SK-N-SH (cell line): ENCODE data around the gene OR2AG2. TPM values are rescaled to one million over a fixed set of nuclear protein-coding genes. Genes with fewer than 3 reads are reported as not detected.

Source experiments
- CTCF ChIA-PET: fragments of 300-600, 350-600 bp; formaldehyde crosslinking; extraction: SDS; loops from one replicate; lab custom pipeline; 2021; lab: Yijun Ruan, JAX
- POLR2A ChIA-PET: fragments of 350-600 bp; sonication (Branson Sonifier 250); formaldehyde crosslinking; extraction: SDS; loops from one replicate; lab custom pipeline; 2020; ENCODE audit warnings: antibody characterized with exemption, inconsistent platforms; lab: Yijun Ruan, JAX
- DNase-seq: peaks from one replicate; pipeline ENCODE4 v3.0.0; 2012
- H2AFZ ChIP-seq: fragments of 200-600 bp; sonication (generic); 2 replicates; pipeline ENCODE4 v1.8.1; 2016; ENCODE audit warnings: antibody characterized with exemption, mild to moderate bottlenecking, low read depth
- H3F3A ChIP-seq: fragments of 200-600 bp; sonication (generic); replicated peaks from 2 replicates; pipeline ENCODE3; 2016; ENCODE audit warnings: antibody characterized with exemption, mild to moderate bottlenecking; ENCODE audit not compliant: insufficient read depth
- H3K27ac ChIP-seq, 2 experiments: fragments of 200-500 bp in 1 of 2; fragments of 200-600 bp in 1 of 2; sonication (Bioruptor generic) in 1 of 2; sonication (generic), shearing (Covaris generic) in 1 of 2; 2 replicates each; pipeline versions ENCODE4 v1.5.1 to v1.6.1; 2014 to 2016; ENCODE audit warnings: low read depth in 2 of 2, inconsistent platforms in 1 of 2, low read length in 1 of 2, mild to moderate bottlenecking in 1 of 2, mixed read lengths in 1 of 2
- H3K27me3 ChIP-seq: fragments of 200-600 bp; sonication (generic), shearing (Covaris generic); 2 replicates; pipeline ENCODE4 v1.6.1; 2016; ENCODE audit warnings: mixed run types; ENCODE audit not compliant: insufficient read depth
- H3K36me3 ChIP-seq, 2 experiments: fragments of 200-500 bp in 1 of 2; fragments of 200-600 bp in 1 of 2; sonication (Bioruptor generic) in 1 of 2; sonication (generic) in 1 of 2; replicated peaks in 1 of 2; 2 replicates each; pipeline versions ENCODE3 to v1.5.1; 2014 to 2016; ENCODE audit warnings: low read length in 1 of 2, mild to moderate bottlenecking in 1 of 2; ENCODE audit not compliant: insufficient read depth in 2 of 2, control insufficient read depth in 1 of 2
- H3K4me1 ChIP-seq, 2 experiments: fragments of 200-500 bp in 1 of 2; fragments of 200-600 bp in 1 of 2; sonication (Bioruptor generic) in 1 of 2; sonication (generic), shearing (Covaris generic) in 1 of 2; 2 replicates each; pipeline versions ENCODE4 v1.5.1 to v1.6.1; 2014 to 2016; ENCODE audit warnings: low read depth in 1 of 2, low read length in 1 of 2, mixed run types in 1 of 2; ENCODE audit not compliant: insufficient read depth in 2 of 2, control insufficient read depth in 1 of 2
- H3K4me2 ChIP-seq: fragments of 200-600 bp; sonication (generic), shearing (Covaris generic); 2 replicates; pipeline ENCODE4 v1.6.1; 2017; ENCODE audit warnings: mixed run types
- H3K4me3 ChIP-seq, 2 experiments: fragments of 200-500 bp in 1 of 2; fragments of 200-600 bp in 1 of 2; sonication (Bioruptor generic) in 1 of 2; sonication (generic), shearing (Covaris generic) in 1 of 2; 2 replicates each; pipeline versions ENCODE4 v1.5.1 to v1.8.1; 2014 to 2016; ENCODE audit warnings: low read depth in 2 of 2, inconsistent platforms in 1 of 2, low read length in 1 of 2, mild to moderate bottlenecking in 1 of 2, mixed read lengths in 1 of 2, moderate library complexity in 1 of 2
- H3K79me2 ChIP-seq: fragments of 200-600 bp; sonication (generic); 2 replicates; pipeline ENCODE4 v1.8.1; 2017; ENCODE audit warnings: mild to moderate bottlenecking; ENCODE audit not compliant: insufficient read depth
- H3K9ac ChIP-seq: fragments of 200-600 bp; sonication (generic); 2 replicates; pipeline ENCODE4 v1.6.1; 2017; ENCODE audit warnings: mixed run types
- H3K9me2 ChIP-seq: fragments of 200-600 bp; sonication (generic); 2 replicates; pipeline ENCODE4 v1.6.1; 2017; ENCODE audit warnings: mixed run types
- H3K9me3 ChIP-seq: fragments of 200-600 bp; sonication (generic); 2 replicates; pipeline ENCODE4 v1.6.1; 2017; ENCODE audit warnings: mixed run types, mild to moderate bottlenecking, moderate library complexity
- H4K20me1 ChIP-seq: fragments of 200-600 bp; sonication (generic); 2 replicates; pipeline ENCODE4 v1.6.1; 2017; ENCODE audit warnings: mild to moderate bottlenecking, mixed run types; ENCODE audit not compliant: insufficient read depth
- CTCF ChIP-seq: fragments of 200-600 bp; sonication (generic); IDR thresholded peaks from 2 replicates; pipeline ENCODE4 v1.6.1; 2017; ENCODE audit warnings: antibody characterized with exemption, mild to moderate bottlenecking, moderate library complexity
- ELF1 ChIP-seq: IDR thresholded peaks from 2 replicates; pipeline ENCODE4 v1.4.0; 2012
- FOXJ3 ChIP-seq: sonication (generic); formaldehyde crosslinking; IDR thresholded peaks from 2 replicates; pipeline ENCODE4 v1.5.1; 2020; ENCODE audit warnings: mild to moderate bottlenecking, missing genetic modification reagents
- GABPA ChIP-seq: IDR thresholded peaks from 2 replicates; pipeline ENCODE4 v1.4.0; 2012; ENCODE audit warnings: low read depth, mild to moderate bottlenecking
- NFIC ChIP-seq: IDR thresholded peaks from 2 replicates; pipeline ENCODE4 v1.4.0; 2012; ENCODE audit warnings: borderline replicate concordance
- NRF1 ChIP-seq: IDR thresholded peaks from 2 replicates; pipeline ENCODE4 v1.6.1; 2012; ENCODE audit warnings: low read depth, mild to moderate bottlenecking, low read length
- POLR2AphosphoS5 ChIP-seq: IDR thresholded peaks from 2 replicates; pipeline ENCODE4 v1.6.1; 2012; ENCODE audit warnings: low read depth, low read length
- REST ChIP-seq: IDR thresholded peaks from 2 replicates; pipeline ENCODE4 v1.6.1; 2012; ENCODE audit warnings: mild to moderate bottlenecking, low read depth, low read length, moderate library complexity
- RFX5 ChIP-seq: IDR thresholded peaks from 2 replicates; pipeline ENCODE4 v1.6.1; 2012; ENCODE audit warnings: mild to moderate bottlenecking, improper control_type of control experiment, low read length
- USF1 ChIP-seq: IDR thresholded peaks from 2 replicates; pipeline ENCODE4 v1.4.0; 2012; ENCODE audit warnings: low read depth, borderline replicate concordance
- USF2 ChIP-seq: fragments of 150-350 bp; IDR thresholded peaks from 2 replicates; pipeline ENCODE4 v1.6.1; 2017; ENCODE audit warnings: antibody characterized with exemption, low read length, low read depth, borderline replicate concordance
- WGBS: methylation state at CpG from one replicate; pipeline ENCODE4 v1.1.6; 2017; ENCODE audit warnings: low lambda C conversion rate; 5-methylcytosine and 5-hydroxymethylcytosine counted together
- polyA plus RNA-seq, 3 experiments: library from polyadenylated mRNA; depleted of rRNA; stranded (reverse); fragments of >200 nt; gene quantifications; 2 replicates each; pipeline ENCODE4 v1.2.3, GENCODE V29; 2012

OR2AG2 gene
- polyA plus RNA-seq, 1 of the 3 experiments (the other 2 are of a cell fraction), result not detected

GRCh38 chr11:6719576-6719975 is 52.2 kb downstream of the OR2AG2 start (continued):
- TF ChIP-seq REST (no peak), FOXJ3 (CRISPR knock-in tag) (no peak), RFX5 (no peak), GABPA (no peak)

- Histone ChIP-seq H3K79me2 (no peaks in the 10 kb centered on the region), H3K4me1 (no peaks in the 10 kb centered on the region), H3K27me3 (peaks cover 29% of the 10 kb centered on the region; the same call in 1 of the 2 replicates), H3K36me3 (no peaks in the 10 kb centered on the region), H3K4me2 (no peak overlapping the region), H3K9me2 (no peaks in the 10 kb centered on the region), H3F3A (no peaks in the 10 kb centered on the region), H3K9me3 (no peaks in the 10 kb centered on the region), H3K27ac (no peak overlapping the region), H2AFZ (no peak overlapping the region), H3K4me3 (no peak overlapping the region), H4K20me1 (no peaks in the 10 kb centered on the region), H3K9ac (no peak overlapping the region)
- no peak for DNase-seq
- CTCF ChIA-PET, result interaction anchor here (1.1 to 1.8 kb wide), 4 partner anchors 12 to 274 kb away, joined by 3 to 14 read pairs (median 4); no protein-coding TSS in a partner anchor
- POLR2A ChIA-PET, result no interaction called here
- 48% methylated on average over 2 of the region's 3 CpGs for WGBS
- TF ChIP-seq USF2, result no peak
- no peak for TF ChIP-seq NFIC
- no peak for TF ChIP-seq POLR2AphosphoS5
- TF ChIP-seq FOXJ3 (CRISPR knock-in tag), result no peak
- TF ChIP-seq USF1, result no peak
- no peak for TF ChIP-seq CTCF
- TF ChIP-seq NRF1, result no peak
- no peak for TF ChIP-seq ELF1
- TF ChIP-seq REST, result no peak
These were observed 54.4 kb downstream of the OR2AG2 start for GRCh38 chr11:6717426-6717825.
